Stomach smooth muscle (tissue), 2 donors: ENCODE data around the gene GBE1.

Experiments
- H3K27ac ChIP-seq: one replicate; pipeline ENCODE4 v1.7.0; 2013; ENCODE audit warnings: mild to moderate bottlenecking, low read length, inconsistent platforms
- H3K27me3 ChIP-seq, 2 donors: one replicate each; pipeline ENCODE4 v1.7.0; 2013; ENCODE audit warnings: low read length in 2 of 2; ENCODE audit not compliant: insufficient read depth in 2 of 2, control insufficient read depth in 1 of 2
- H3K36me3 ChIP-seq, 2 donors: one replicate each; pipeline ENCODE4 v1.7.0; 2013; ENCODE audit warnings: low read length in 2 of 2; ENCODE audit not compliant: control insufficient read depth in 2 of 2, insufficient read depth in 2 of 2
- H3K4me1 ChIP-seq: one replicate; pipeline ENCODE4 v1.7.0; 2013; ENCODE audit warnings: low read length; ENCODE audit not compliant: control insufficient read depth, insufficient read depth
- H3K4me3 ChIP-seq, 2 donors: one replicate each; pipeline ENCODE4 v1.7.0; 2013; ENCODE audit warnings: low read length in 2 of 2
- H3K9ac ChIP-seq, 2 donors: one replicate each; pipeline ENCODE4 v1.7.0; 2013; ENCODE audit warnings: low read length in 2 of 2, mild to moderate bottlenecking in 1 of 2
- H3K9me3 ChIP-seq, 2 donors: one replicate each; pipeline ENCODE4 v1.7.0; 2013; ENCODE audit warnings: low read length in 2 of 2; ENCODE audit not compliant: control insufficient read depth in 2 of 2
- donor health status: healthy.
- donor health status: Pancreatic carcinoma.

The GBE1 gene

GRCh38 chr3:81622395-81622794 is 139.1 kb downstream of the GBE1 start:
- no peaks in the 10 kb centered on the region for H3K4me1 ChIP-seq
- H3K9me3 ChIP-seq: no peaks in the 10 kb centered on the region
- H3K36me3 ChIP-seq: no peaks in the 10 kb centered on the region
- H3K27ac ChIP-seq: no peak overlapping the region
- H3K4me3 ChIP-seq: no peak overlapping the region
- no peak overlapping the region for H3K9ac ChIP-seq
- H3K27me3 ChIP-seq: no peaks in the 10 kb centered on the region

GRCh38 chr3:81621277-81621676 is 140.2 kb downstream of the GBE1 start:
- no peaks in the 10 kb centered on the region for H3K27me3 ChIP-seq
- no peak overlapping the region for H3K27ac ChIP-seq
- no peak overlapping the region for H3K9ac ChIP-seq
- no peak overlapping the region for H3K4me3 ChIP-seq
- H3K36me3 ChIP-seq: no peaks in the 10 kb centered on the region
- H3K9me3 ChIP-seq: no peaks in the 10 kb centered on the region
- no peaks in the 10 kb centered on the region for H3K4me1 ChIP-seq

- no peaks in the 10 kb centered on the region for H3K9me3 ChIP-seq
- no peak overlapping the region for H3K9ac ChIP-seq
- H3K4me1 ChIP-seq: no peaks in the 10 kb centered on the region
- H3K27ac ChIP-seq: no peak overlapping the region
- no peaks in the 10 kb centered on the region for H3K27me3 ChIP-seq
- H3K4me3 ChIP-seq: no peak overlapping the region
- H3K36me3 ChIP-seq: no peaks in the 10 kb centered on the region
These were observed 140.6 kb downstream of the GBE1 start for GRCh38 chr3:81620849-81621248.

GRCh38 chr3:81612768-81613167 is 148.7 kb downstream of the GBE1 start:
- no peaks in the 10 kb centered on the region for H3K27me3 ChIP-seq
- H3K9ac ChIP-seq: no peak overlapping the region
- H3K9me3 ChIP-seq: no peaks in the 10 kb centered on the region
- no peaks in the 10 kb centered on the region for H3K4me1 ChIP-seq
- H3K36me3 ChIP-seq: no peaks in the 10 kb centered on the region
- H3K4me3 ChIP-seq: no peak overlapping the region
- H3K27ac ChIP-seq: no peak overlapping the region

- no peak overlapping the region for H3K4me3 ChIP-seq
- H3K27me3 ChIP-seq: no peaks in the 10 kb centered on the region
- H3K9ac ChIP-seq: no peak overlapping the region
- no peaks in the 10 kb centered on the region for H3K4me1 ChIP-seq
- no peak overlapping the region for H3K27ac ChIP-seq
- H3K36me3 ChIP-seq: no peaks in the 10 kb centered on the region
- no peaks in the 10 kb centered on the region for H3K9me3 ChIP-seq
These were observed 158.7 kb downstream of the GBE1 start for GRCh38 chr3:81602781-81603180.

GRCh38 chr3:81601707-81602305 is 159.6 kb downstream of the GBE1 start:
- Histone ChIP-seq H3K36me3 (no peaks in the 10 kb centered on the region), H3K27me3 (no peaks in the 10 kb centered on the region), H3K4me3 (no peak overlapping the region), H3K9me3 (no peaks in the 10 kb centered on the region), H3K4me1 (no peaks in the 10 kb centered on the region), H3K9ac (no peak overlapping the region), H3K27ac (no peak overlapping the region)

- H3K4me3 ChIP-seq: no peak overlapping the region
- no peaks in the 10 kb centered on the region for H3K9me3 ChIP-seq
- H3K27me3 ChIP-seq: no peaks in the 10 kb centered on the region
- H3K9ac ChIP-seq: no peak overlapping the region
- no peaks in the 10 kb centered on the region for H3K4me1 ChIP-seq
- H3K36me3 ChIP-seq: peaks cover 0 to 3% of the 10 kb centered on the region in 2 donors
- no peak overlapping the region for H3K27ac ChIP-seq
These were observed 169.3 kb downstream of the GBE1 start for GRCh38 chr3:81592101-81592500.

GRCh38 chr3:81585937-81586336 is 175.5 kb downstream of the GBE1 start:
- Histone ChIP-seq H3K9me3 (no peaks in the 10 kb centered on the region), H3K9ac (no peak overlapping the region), H3K27me3 (no peaks in the 10 kb centered on the region), H3K4me1 (no peaks in the 10 kb centered on the region), H3K4me3 (no peak overlapping the region), H3K27ac (no peak overlapping the region), H3K36me3 (no peaks in the 10 kb centered on the region)

GRCh38 chr3:81585056-81585455 is 176.4 kb downstream of the GBE1 start:
- no peak overlapping the region for H3K9ac ChIP-seq
- H3K9me3 ChIP-seq: no peaks in the 10 kb centered on the region
- H3K4me1 ChIP-seq: no peaks in the 10 kb centered on the region
- no peaks in the 10 kb centered on the region for H3K27me3 ChIP-seq
- no peak overlapping the region for H3K27ac ChIP-seq
- no peak overlapping the region for H3K4me3 ChIP-seq
- H3K36me3 ChIP-seq: no peaks in the 10 kb centered on the region

- Histone ChIP-seq H3K9me3 (no peaks in the 10 kb centered on the region), H3K27ac (no peak overlapping the region), H3K36me3 (peaks cover 0 to 3% of the 10 kb centered on the region in 2 donors), H3K9ac (no peak overlapping the region), H3K4me3 (no peak overlapping the region), H3K4me1 (no peaks in the 10 kb centered on the region), H3K27me3 (no peaks in the 10 kb centered on the region)
These were observed 179.4 kb downstream of the GBE1 start for GRCh38 chr3:81581966-81582599.

- Histone ChIP-seq H3K36me3 (peaks cover 0 to 3% of the 10 kb centered on the region in 2 donors), H3K4me3 (no peak overlapping the region), H3K27ac (no peak overlapping the region), H3K27me3 (no peaks in the 10 kb centered on the region), H3K9me3 (no peaks in the 10 kb centered on the region), H3K9ac (no peak overlapping the region), H3K4me1 (no peaks in the 10 kb centered on the region)
These were observed 181.1 kb downstream of the GBE1 start for GRCh38 chr3:81580355-81580754.
